ENCODE measurements around the gene GAST. TPM values are rescaled to one million over a fixed set of nuclear protein-coding genes. Genes with fewer than 3 reads are reported as not detected.
A peak's percentile ranks its signal among the peaks of the same experiment; 100 is the strongest.

GAST gene
- total and polyA plus RNA-seq, 2 of the 13 experiments (the other 11 are each of a cell fraction or from before 2014, with no cell fraction given), result 0.32 to 0.42 TPM

DNA sequence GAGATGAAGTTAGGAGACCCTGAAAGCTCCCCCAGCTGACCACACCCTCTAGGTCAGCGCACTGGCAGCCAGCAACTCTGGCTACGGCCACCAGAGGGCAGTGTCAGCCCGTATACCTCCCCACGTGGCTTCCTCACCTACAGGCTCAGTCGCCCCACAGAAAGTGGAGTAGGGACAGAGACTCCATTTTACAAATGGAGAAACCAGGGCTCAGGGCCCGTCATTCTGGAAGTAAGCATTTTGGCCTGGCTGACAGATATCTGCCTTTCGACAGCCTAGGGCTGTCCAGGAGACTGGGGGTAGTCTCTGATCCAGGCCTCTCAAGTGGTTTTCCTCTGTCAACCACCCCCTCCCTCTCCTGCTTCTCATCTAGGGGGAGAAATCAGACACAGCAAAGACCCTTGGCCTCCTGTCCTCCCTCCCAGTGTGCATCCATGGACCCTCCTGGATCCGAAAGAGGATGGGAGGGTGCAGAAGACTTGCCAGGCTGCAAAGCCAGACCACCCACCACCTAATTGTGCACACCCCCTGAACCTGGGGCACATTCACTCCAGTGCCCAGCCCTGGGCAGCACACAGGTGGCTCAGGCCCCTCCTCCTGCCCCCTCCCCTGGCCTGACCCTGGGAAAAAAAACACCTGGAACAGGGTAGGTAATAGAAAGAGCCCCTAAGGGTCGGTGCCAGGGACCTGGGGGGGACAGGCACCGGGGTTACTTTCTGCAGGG, 26.1 kb downstream of the GAST start (continued):
- TF ChIP-seq, protein P1, sequence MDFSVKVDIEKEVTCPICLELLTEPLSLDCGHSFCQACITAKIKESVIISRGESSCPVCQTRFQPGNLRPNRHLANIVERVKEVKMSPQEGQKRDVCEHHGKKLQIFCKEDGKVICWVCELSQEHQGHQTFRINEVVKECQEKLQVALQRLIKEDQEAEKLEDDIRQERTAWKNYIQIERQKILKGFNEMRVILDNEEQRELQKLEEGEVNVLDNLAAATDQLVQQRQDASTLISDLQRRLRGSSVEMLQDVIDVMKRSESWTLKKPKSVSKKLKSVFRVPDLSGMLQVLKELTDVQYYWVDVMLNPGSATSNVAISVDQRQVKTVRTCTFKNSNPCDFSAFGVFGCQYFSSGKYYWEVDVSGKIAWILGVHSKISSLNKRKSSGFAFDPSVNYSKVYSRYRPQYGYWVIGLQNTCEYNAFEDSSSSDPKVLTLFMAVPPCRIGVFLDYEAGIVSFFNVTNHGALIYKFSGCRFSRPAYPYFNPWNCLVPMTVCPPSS (IDR thresholded peaks at IDR 0.05), result no peak
- TF ChIP-seq, protein P2, sequence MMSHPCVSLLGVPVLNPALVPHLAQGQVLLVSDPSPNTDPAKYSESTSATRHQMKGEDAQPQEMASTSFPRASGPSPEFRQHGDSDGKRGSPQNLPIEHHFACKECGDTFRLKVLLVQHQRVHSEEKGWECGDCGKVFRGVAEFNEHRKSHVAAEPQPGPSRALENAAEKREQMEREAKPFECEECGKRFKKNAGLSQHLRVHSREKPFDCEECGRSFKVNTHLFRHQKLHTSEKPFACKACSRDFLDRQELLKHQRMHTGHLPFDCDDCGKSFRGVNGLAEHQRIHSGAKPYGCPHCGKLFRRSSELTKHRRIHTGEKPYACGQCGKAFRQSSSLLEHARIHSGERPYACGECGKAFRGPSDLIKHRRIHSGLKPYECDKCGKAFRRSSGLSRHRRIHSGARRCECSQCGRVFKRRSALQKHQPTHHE (CRISPR knock-in tag; IDR thresholded peaks at IDR 0.05; ENCODE audit: borderline replicate concordance), result no peak
- TF ChIP-seq ZNF678 (CRISPR knock-in tag; IDR thresholded peaks at IDR 0.05) (no peak), ZNF354B (CRISPR knock-in tag; IDR thresholded peaks at IDR 0.05) (no peak; the same call in 1 of the 2 replicates), ZSCAN22 (CRISPR knock-in tag; IDR thresholded peaks at IDR 0.05) (no peak), GPN1 (CRISPR knock-in tag; IDR thresholded peaks at IDR 0.05; ENCODE audit: borderline replicate concordance) (no peak), ISX (CRISPR knock-in tag; conservative IDR thresholded peaks at IDR 0.05) (no peak), AGO1 (IDR thresholded peaks at IDR 0.05; ENCODE audit: low read depth, low read length, poor library complexity, severe bottlenecking) (no peak), ZNF598 (CRISPR knock-in tag; IDR thresholded peaks at IDR 0.05; ENCODE audit: borderline replicate concordance) (peak; percentile 66; the same call in 1 of the 2 replicates), SMARCE1 (IDR thresholded peaks at IDR 0.05; ENCODE audit: borderline replicate concordance) (no peak), ATF1 (CRISPR knock-in tag; IDR thresholded peaks at IDR 0.05) (no peak), ZNF510 (CRISPR knock-in tag; IDR thresholded peaks at IDR 0.05; ENCODE audit: low read depth) (no peak), MAFG (CRISPR knock-in tag; IDR thresholded peaks at IDR 0.05) (no peak)
- TF ChIP-seq, protein P3, sequence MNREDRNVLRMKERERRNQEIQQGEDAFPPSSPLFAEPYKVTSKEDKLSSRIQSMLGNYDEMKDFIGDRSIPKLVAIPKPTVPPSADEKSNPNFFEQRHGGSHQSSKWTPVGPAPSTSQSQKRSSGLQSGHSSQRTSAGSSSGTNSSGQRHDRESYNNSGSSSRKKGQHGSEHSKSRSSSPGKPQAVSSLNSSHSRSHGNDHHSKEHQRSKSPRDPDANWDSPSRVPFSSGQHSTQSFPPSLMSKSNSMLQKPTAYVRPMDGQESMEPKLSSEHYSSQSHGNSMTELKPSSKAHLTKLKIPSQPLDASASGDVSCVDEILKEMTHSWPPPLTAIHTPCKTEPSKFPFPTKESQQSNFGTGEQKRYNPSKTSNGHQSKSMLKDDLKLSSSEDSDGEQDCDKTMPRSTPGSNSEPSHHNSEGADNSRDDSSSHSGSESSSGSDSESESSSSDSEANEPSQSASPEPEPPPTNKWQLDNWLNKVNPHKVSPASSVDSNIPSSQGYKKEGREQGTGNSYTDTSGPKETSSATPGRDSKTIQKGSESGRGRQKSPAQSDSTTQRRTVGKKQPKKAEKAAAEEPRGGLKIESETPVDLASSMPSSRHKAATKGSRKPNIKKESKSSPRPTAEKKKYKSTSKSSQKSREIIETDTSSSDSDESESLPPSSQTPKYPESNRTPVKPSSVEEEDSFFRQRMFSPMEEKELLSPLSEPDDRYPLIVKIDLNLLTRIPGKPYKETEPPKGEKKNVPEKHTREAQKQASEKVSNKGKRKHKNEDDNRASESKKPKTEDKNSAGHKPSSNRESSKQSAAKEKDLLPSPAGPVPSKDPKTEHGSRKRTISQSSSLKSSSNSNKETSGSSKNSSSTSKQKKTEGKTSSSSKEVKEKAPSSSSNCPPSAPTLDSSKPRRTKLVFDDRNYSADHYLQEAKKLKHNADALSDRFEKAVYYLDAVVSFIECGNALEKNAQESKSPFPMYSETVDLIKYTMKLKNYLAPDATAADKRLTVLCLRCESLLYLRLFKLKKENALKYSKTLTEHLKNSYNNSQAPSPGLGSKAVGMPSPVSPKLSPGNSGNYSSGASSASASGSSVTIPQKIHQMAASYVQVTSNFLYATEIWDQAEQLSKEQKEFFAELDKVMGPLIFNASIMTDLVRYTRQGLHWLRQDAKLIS (CRISPR knock-in tag; IDR thresholded peaks at IDR 0.05), result no peak
- TF ChIP-seq, protein P4, sequence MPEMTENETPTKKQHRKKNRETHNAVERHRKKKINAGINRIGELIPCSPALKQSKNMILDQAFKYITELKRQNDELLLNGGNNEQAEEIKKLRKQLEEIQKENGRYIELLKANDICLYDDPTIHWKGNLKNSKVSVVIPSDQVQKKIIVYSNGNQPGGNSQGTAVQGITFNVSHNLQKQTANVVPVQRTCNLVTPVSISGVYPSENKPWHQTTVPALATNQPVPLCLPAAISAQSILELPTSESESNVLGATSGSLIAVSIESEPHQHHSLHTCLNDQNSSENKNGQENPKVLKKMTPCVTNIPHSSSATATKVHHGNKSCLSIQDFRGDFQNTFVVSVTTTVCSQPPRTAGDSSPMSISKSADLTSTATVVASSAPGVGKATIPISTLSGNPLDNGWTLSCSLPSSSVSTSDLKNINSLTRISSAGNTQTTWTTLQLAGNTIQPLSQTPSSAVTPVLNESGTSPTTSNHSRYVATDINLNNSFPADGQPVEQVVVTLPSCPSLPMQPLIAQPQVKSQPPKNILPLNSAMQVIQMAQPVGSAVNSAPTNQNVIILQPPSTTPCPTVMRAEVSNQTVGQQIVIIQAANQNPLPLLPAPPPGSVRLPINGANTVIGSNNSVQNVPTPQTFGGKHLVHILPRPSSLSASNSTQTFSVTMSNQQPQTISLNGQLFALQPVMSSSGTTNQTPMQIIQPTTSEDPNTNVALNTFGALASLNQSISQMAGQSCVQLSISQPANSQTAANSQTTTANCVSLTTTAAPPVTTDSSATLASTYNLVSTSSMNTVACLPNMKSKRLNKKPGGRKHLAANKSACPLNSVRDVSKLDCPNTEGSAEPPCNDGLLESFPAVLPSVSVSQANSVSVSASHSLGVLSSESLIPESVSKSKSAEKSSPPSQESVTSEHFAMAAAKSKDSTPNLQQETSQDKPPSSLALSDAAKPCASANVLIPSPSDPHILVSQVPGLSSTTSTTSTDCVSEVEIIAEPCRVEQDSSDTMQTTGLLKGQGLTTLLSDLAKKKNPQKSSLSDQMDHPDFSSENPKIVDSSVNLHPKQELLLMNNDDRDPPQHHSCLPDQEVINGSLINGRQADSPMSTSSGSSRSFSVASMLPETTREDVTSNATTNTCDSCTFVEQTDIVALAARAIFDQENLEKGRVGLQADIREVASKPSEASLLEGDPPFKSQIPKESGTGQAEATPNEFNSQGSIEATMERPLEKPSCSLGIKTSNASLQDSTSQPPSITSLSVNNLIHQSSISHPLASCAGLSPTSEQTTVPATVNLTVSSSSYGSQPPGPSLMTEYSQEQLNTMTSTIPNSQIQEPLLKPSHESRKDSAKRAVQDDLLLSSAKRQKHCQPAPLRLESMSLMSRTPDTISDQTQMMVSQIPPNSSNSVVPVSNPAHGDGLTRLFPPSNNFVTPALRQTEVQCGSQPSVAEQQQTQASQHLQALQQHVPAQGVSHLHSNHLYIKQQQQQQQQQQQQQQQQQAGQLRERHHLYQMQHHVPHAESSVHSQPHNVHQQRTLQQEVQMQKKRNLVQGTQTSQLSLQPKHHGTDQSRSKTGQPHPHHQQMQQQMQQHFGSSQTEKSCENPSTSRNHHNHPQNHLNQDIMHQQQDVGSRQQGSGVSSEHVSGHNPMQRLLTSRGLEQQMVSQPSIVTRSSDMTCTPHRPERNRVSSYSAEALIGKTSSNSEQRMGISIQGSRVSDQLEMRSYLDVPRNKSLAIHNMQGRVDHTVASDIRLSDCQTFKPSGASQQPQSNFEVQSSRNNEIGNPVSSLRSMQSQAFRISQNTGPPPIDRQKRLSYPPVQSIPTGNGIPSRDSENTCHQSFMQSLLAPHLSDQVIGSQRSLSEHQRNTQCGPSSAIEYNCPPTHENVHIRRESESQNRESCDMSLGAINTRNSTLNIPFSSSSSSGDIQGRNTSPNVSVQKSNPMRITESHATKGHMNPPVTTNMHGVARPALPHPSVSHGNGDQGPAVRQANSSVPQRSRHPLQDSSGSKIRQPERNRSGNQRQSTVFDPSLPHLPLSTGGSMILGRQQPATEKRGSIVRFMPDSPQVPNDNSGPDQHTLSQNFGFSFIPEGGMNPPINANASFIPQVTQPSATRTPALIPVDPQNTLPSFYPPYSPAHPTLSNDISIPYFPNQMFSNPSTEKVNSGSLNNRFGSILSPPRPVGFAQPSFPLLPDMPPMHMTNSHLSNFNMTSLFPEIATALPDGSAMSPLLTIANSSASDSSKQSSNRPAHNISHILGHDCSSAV (CRISPR knock-in tag; IDR thresholded peaks at IDR 0.05; ENCODE audit: borderline replicate concordance), result no peak

Measured in HepG2 (cell line).